Glutamatergic neuron (in vitro differentiated cells): ENCODE results near the gene DLK2. TPM values are rescaled to one million over a fixed set of nuclear protein-coding genes. Genes with fewer than 3 reads are reported as not detected.

Experiments
- DNase-seq: peaks from one replicate; pipeline ENCODE4 v3.0.0; 2022
- H3K27ac Mint-ChIP-seq: one replicate; pipeline ENCODE4 v1.8.0; 2020; ENCODE audit warnings: mild to moderate bottlenecking, mixed read lengths, inconsistent platforms; ENCODE audit not compliant: unreplicated experiment
- H3K27me3 Mint-ChIP-seq: one replicate; pipeline ENCODE4 v1.8.0; 2020; ENCODE audit warnings: mild to moderate bottlenecking, moderate library complexity, mixed read lengths, inconsistent platforms; ENCODE audit not compliant: unreplicated experiment
- H3K36me3 Mint-ChIP-seq: one replicate; pipeline ENCODE4 v1.8.0; 2020; ENCODE audit warnings: mild to moderate bottlenecking, mixed read lengths, inconsistent platforms; ENCODE audit not compliant: unreplicated experiment
- H3K4me1 Mint-ChIP-seq: one replicate; pipeline ENCODE4 v1.8.0; 2020; ENCODE audit warnings: mild to moderate bottlenecking, low read depth, mixed read lengths, inconsistent platforms; ENCODE audit not compliant: unreplicated experiment
- H3K4me3 Mint-ChIP-seq: one replicate; pipeline ENCODE4 v1.8.0; 2020; ENCODE audit warnings: mild to moderate bottlenecking, mixed read lengths, inconsistent platforms; ENCODE audit not compliant: unreplicated experiment
- H3K9me3 Mint-ChIP-seq: one replicate; pipeline ENCODE4 v1.8.0; 2020; ENCODE audit warnings: mild to moderate bottlenecking, moderate library complexity, mixed read lengths, inconsistent platforms; ENCODE audit not compliant: unreplicated experiment
- CTCF ChIP-seq: fragments of 200-600 bp; sonication (generic); IDR thresholded peaks from one replicate; pipeline ENCODE4 v1.5.0; 2021; ENCODE audit not compliant: partially characterized antibody, unreplicated experiment
- total RNA-seq: library from RNA; stranded (reverse); fragmentation: NEBNext Ultra II Directional; extraction: Animal tissue kit (Norgen Biotek cat#: 25700); gene quantifications from one replicate; pipeline ENCODE4 v1.2.1, GENCODE V29; 2021; ENCODE audit not compliant: unreplicated experiment

DLK2 gene
- total RNA-seq, 1 donor from 2014 or later, result 2.2 TPM

- DNase-seq, result peak; percentile 97
- Mint-ChIP-seq H3K4me3 (peak within 1 kb of the TSS; percentile 98), H3K36me3 (no peaks in the 10 kb centered on the region), H3K27me3 (no peaks in the 10 kb centered on the region), H3K9me3 (peaks cover 6% of the 10 kb centered on the region), H3K27ac (peak within 1 kb of the TSS; percentile 69), H3K4me1 (peaks cover 29% of the 10 kb centered on the region)
- no peak for TF ChIP-seq CTCF
Measured at GRCh38 chr6:43477235-43478007, 22.1 kb upstream of the DLK2 start, which contains the start of gene TJAP1. Gene TJAP1 (plus strand): TSS chr6:43477570. CDS start chr6:43499002, 21,432 bp downstream.

DNA sequence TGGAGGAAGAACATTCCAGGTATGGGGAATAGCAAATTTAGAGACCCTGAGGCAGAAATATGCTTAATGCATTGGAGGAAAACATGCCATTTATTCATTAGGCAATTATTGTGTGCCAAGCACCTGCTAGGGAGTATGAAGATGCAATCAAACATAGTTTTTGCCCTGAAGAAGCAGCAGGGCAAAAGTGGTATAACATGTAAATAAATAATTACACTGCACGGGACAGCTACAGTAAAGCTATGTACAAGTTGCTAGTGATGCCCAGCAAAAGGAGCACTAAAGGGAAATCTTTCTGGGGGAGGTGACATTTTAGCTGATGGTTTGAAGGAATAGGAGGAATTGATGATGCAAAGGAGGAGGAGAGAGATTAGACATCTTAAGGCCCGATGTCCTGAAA, 21.4 kb upstream of the DLK2 start:
- Mint-ChIP-seq H3K9me3 (peaks cover 6% of the 10 kb centered on the region), H3K36me3 (no peaks in the 10 kb centered on the region), H3K27me3 (no peaks in the 10 kb centered on the region), H3K4me3 (peak overlapping the region; percentile 98), H3K27ac (peak overlapping the region; percentile 69), H3K4me1 (peaks cover 26% of the 10 kb centered on the region)
- no peak for DNase-seq
- TF ChIP-seq CTCF, result no peak

DNA sequence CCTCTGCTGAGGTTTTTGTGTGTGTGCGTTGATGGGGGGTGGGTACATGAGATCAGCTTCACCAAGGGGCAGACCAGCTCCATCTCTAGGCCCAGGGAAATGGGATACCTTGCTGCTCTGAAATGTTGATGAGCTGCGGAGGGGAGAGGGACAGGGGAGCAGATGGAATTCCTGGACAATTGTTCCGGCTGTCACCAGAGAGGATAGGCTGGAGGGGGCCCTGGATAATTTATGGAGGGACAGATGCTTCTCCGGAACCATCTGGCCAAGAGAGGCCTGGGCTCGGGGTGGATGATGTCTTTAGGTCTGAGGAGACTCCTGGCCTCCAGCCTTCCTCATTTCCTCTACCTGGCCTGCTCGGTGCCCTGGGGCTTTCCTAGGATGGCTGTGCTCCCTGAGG, 20.2 kb upstream of the DLK2 start:
- peaks cover 23% of the 10 kb centered on the region for H3K4me1 Mint-ChIP-seq
- DNase-seq, result peak; percentile 46
- TF ChIP-seq CTCF, result no peak
- peaks cover 6% of the 10 kb centered on the region for H3K9me3 Mint-ChIP-seq
- H3K4me3 Mint-ChIP-seq, result peak overlapping the region; percentile 57
- peak overlapping the region; percentile 36 for H3K27ac Mint-ChIP-seq
- H3K27me3 Mint-ChIP-seq, result no peaks in the 10 kb centered on the region
- H3K36me3 Mint-ChIP-seq, result no peaks in the 10 kb centered on the region

GRCh38 chr6:43472515-43472914, 17.2 kb upstream of the DLK2 start:
- no peak for TF ChIP-seq CTCF
- Mint-ChIP-seq H3K27ac (no peak overlapping the region), H3K4me1 (peaks cover 21% of the 10 kb centered on the region), H3K27me3 (no peaks in the 10 kb centered on the region), H3K9me3 (peaks cover 6% of the 10 kb centered on the region), H3K36me3 (no peaks in the 10 kb centered on the region), H3K4me3 (no peak overlapping the region)
- no peak for DNase-seq

GRCh38 chr6:43471399-43471798, 16.1 kb upstream of the DLK2 start:
- no peak for DNase-seq
- no peak overlapping the region for H3K4me3 Mint-ChIP-seq
- H3K4me1 Mint-ChIP-seq, result peaks cover 12% of the 10 kb centered on the region
- peaks cover 6% of the 10 kb centered on the region for H3K9me3 Mint-ChIP-seq
- TF ChIP-seq CTCF, result no peak
- no peaks in the 10 kb centered on the region for H3K36me3 Mint-ChIP-seq
- no peaks in the 10 kb centered on the region for H3K27me3 Mint-ChIP-seq
- no peak overlapping the region for H3K27ac Mint-ChIP-seq
